ENCODE data around the gene GALNTL6. TPM values are rescaled to one million over a fixed set of nuclear protein-coding genes. Genes with fewer than 3 reads are reported as not detected.
A peak's percentile ranks its signal among the peaks of the same experiment; 100 is the strongest.

Gene GALNTL6
- total and polyA plus RNA-seq, 2 donors from 2014 or later = 0.60 TPM; not detected in 1

GRCh38 chr4:171809854-171810253 lies 3.4 kb upstream of the GALNTL6 start:
- Histone ChIP-seq H3K27me3 (ENCODE audit: control insufficient read depth, insufficient read depth, low read length) (no peaks in the 10 kb centered on the region), H3K4me3 (ENCODE audit: low read length in 3 of 3) (no peak overlapping the region), H3K27ac (ENCODE audit: low read depth in 2 of 2, low read length in 2 of 2) (no peak overlapping the region), H3K9me3 (ENCODE audit: control insufficient read depth in 2 of 3, insufficient read depth in 1 of 3, low read length in 3 of 3) (peaks cover 0 to 2% (median 0%) of the 10 kb centered on the region in 3 donors), H3K4me1 (ENCODE audit: control insufficient read depth in 2 of 3, insufficient read depth in 2 of 3, low read depth in 1 of 3, low read length in 3 of 3) (no peaks in the 10 kb centered on the region), H3K9ac (ENCODE audit: low read length in 3 of 3) (no peak overlapping the region), H3K36me3 (ENCODE audit: control insufficient read depth in 2 of 3, insufficient read depth in 3 of 3, low read length in 3 of 3) (no peaks in the 10 kb centered on the region)
- DNase-seq = no peak
- TF ChIP-seq CTCF (IDR thresholded peaks at IDR 0.05; ENCODE audit: borderline replicate concordance, extremely low read depth, insufficient read depth) = no peak
- intact Hi-C loops (cut with DNase I) = no loop called here
- FAIRE-seq = no peak

GRCh38 chr4:171812333-171812664 lies 905 bp upstream of the GALNTL6 start:
- H3K27me3 ChIP-seq (ENCODE audit: control insufficient read depth, insufficient read depth, low read length) = no peaks in the 10 kb centered on the region
- H3K36me3 ChIP-seq (ENCODE audit: control insufficient read depth in 2 of 3, insufficient read depth in 3 of 3, low read length in 3 of 3) = no peaks in the 10 kb centered on the region
- intact Hi-C loops (cut with DNase I) = no loop called here
- H3K4me1 ChIP-seq (ENCODE audit: control insufficient read depth in 2 of 3, insufficient read depth in 2 of 3, low read depth in 1 of 3, low read length in 3 of 3) = no peaks in the 10 kb centered on the region
- DNase-seq (peak in 2 of 5 donors; percentile 19 to 23), FAIRE-seq (no peak)
- H3K9ac ChIP-seq (ENCODE audit: low read length in 3 of 3) = peak overlapping the region in 1 of 3 donors; percentile 11
- H3K4me3 ChIP-seq (ENCODE audit: low read length in 3 of 3) = peak overlapping the region in 2 of 3 donors; percentile 32 to 47
- no peak for TF ChIP-seq CTCF (IDR thresholded peaks at IDR 0.05; ENCODE audit: borderline replicate concordance, extremely low read depth, insufficient read depth)
- H3K27ac ChIP-seq (ENCODE audit: low read depth in 2 of 2, low read length in 2 of 2) = no peak overlapping the region
- H3K9me3 ChIP-seq (ENCODE audit: control insufficient read depth in 2 of 3, insufficient read depth in 1 of 3, low read length in 3 of 3) = no peaks in the 10 kb centered on the region

GRCh38 chr4:171813526-171814250 lies 484 bp downstream of the GALNTL6 start:
- peak in 3 of 5 donors; percentile 54 to 67 (median 58) for DNase-seq
- no peak for TF ChIP-seq CTCF (IDR thresholded peaks at IDR 0.05; ENCODE audit: borderline replicate concordance, extremely low read depth, insufficient read depth)
- H3K4me3 ChIP-seq (ENCODE audit: low read length in 3 of 3) = peak overlapping the region; percentile 47 to 65 (median 56)

More at GRCh38 chr4:171813526-171814250, 484 bp downstream of the GALNTL6 start:
- H3K27ac ChIP-seq (ENCODE audit: low read depth in 2 of 2, low read length in 2 of 2) = no peak overlapping the region
- H3K9me3 ChIP-seq (ENCODE audit: control insufficient read depth in 2 of 3, insufficient read depth in 1 of 3, low read length in 3 of 3) = no peaks in the 10 kb centered on the region
- intact Hi-C loops (cut with DNase I) = no loop called here
- peak overlapping the region in 1 of 3 donors; percentile 42 for H3K9ac ChIP-seq (ENCODE audit: low read length in 3 of 3)
- no peak for FAIRE-seq
- H3K4me1 ChIP-seq (ENCODE audit: control insufficient read depth in 2 of 3, insufficient read depth in 2 of 3, low read depth in 1 of 3, low read length in 3 of 3) = no peaks in the 10 kb centered on the region
- no peaks in the 10 kb centered on the region for H3K27me3 ChIP-seq (ENCODE audit: control insufficient read depth, insufficient read depth, low read length)
- H3K36me3 ChIP-seq (ENCODE audit: control insufficient read depth in 2 of 3, insufficient read depth in 3 of 3, low read length in 3 of 3) = no peaks in the 10 kb centered on the region

Data from kidney (tissue), 14 donors.